Activated T-helper 1 cell treated with anti-CD3 and anti-CD28 coated beads, Interleukin-12 subunit alpha, Interleukin-12 subunit beta, Interleukin-2, Interleukin-4 antibody, amounts not matched to agents 30 ng/mL and 10 ng/mL and 1 ng/mL, durations not matched to agents 14 hours and 24 hours and 36 hours (primary cell): ENCODE data around the gene B4GALT7. TPM values are rescaled to one million over a fixed set of nuclear protein-coding genes. Genes with fewer than 3 reads are reported as not detected.

Source experiments
- DNase-seq: peaks from one replicate; pipeline ENCODE4 v3.0.0; 2021; ENCODE audit warnings: low spot score
- H3K27ac Mint-ChIP-seq: one replicate; pipeline ENCODE4 v1.8.0; 2021; ENCODE audit warnings: mild to moderate bottlenecking, mixed read lengths
- H3K27me3 Mint-ChIP-seq: one replicate; pipeline ENCODE4 v1.8.0; 2022; ENCODE audit warnings: mild to moderate bottlenecking, moderate library complexity, mixed read lengths; ENCODE audit not compliant: insufficient read depth
- H3K36me3 Mint-ChIP-seq: one replicate; pipeline ENCODE4 v1.8.0; 2021; ENCODE audit warnings: low read depth, mixed read lengths
- H3K4me1 Mint-ChIP-seq: one replicate; pipeline ENCODE4 v1.8.0; 2021; ENCODE audit warnings: low read depth, mixed read lengths
- H3K4me3 Mint-ChIP-seq: one replicate; pipeline ENCODE4 v1.8.0; 2021; ENCODE audit warnings: mild to moderate bottlenecking, moderate library complexity, mixed read lengths
- H3K9me3 Mint-ChIP-seq: one replicate; pipeline ENCODE4 v1.8.0; 2021; ENCODE audit warnings: mixed read lengths
- intact Hi-C: fragments of 100-400 bp; cut with micrococcal nuclease; formaldehyde crosslinking; loops from one replicate; pipeline ENCODE4 v1.15.1; 2024
- total RNA-seq: library from RNA; stranded (reverse); gene quantifications from 2 replicates; pipeline ENCODE4 v1.2.3, GENCODE V29; 2022

The B4GALT7 gene
- total RNA-seq, 1 donor from 2014 or later, result 28.4 TPM

DNA sequence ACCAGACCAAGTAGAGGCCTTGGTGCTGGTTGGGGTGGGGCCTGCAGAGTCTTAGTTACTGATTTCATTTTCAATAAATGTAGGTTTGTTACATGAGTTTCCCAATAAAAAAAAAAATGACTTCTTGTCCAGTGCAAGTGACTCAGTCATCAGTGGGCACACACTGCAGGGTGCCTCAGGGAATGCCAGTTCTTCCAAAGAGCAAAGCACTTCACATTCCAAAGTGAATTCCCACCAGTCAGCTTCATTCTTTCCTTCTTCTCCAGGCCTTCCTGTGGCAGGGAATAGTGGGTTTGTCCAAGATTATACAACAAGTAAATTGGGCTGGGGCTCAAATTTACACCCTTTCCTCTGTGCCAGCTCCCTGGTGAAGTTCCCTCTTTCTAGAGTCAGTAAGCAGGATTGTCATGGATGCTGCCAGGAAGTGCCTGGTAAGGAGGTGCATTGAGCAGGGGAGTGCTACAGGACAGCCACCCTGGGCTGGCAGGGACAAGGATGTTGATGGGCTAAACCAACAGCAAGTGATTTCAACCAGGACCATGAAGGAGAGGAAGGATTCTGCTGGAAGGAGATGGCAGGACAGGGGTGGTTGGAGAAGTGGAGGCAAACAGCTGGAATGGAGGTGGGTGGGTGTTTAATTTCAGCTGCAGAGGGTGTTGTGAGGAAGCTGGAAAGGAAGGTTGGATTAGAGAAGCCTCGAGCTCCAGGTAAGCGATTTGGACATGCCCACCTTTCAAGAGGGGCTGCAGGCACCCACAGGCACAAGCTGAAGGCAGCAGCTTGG, 3.7 kb upstream of the B4GALT7 start:
- Mint-ChIP-seq H3K27ac (no peak overlapping the region), H3K9me3 (no peaks in the 10 kb centered on the region), H3K36me3 (peaks cover 28% of the 10 kb centered on the region), H3K4me1 (peaks cover 49% of the 10 kb centered on the region), H3K27me3 (peaks cover 5% of the 10 kb centered on the region), H3K4me3 (peak overlapping the region; percentile 21)
- no peak for DNase-seq
- intact Hi-C loops, result loop anchor here (10.0 kb wide), 3 partner anchors 591 to 1429 kb away; partner anchors contain the start of genes RNF44, UIMC1 and ZNF879

- H3K27ac Mint-ChIP-seq, result no peak overlapping the region
- peaks cover 48% of the 10 kb centered on the region for H3K4me1 Mint-ChIP-seq
- no peak overlapping the region for H3K4me3 Mint-ChIP-seq
- no peaks in the 10 kb centered on the region for H3K9me3 Mint-ChIP-seq
- no peak for DNase-seq
- peaks cover 2% of the 10 kb centered on the region for H3K27me3 Mint-ChIP-seq
- intact Hi-C loops, result loop anchor here (10.0 kb wide), 3 partner anchors 592 to 1428 kb away; partner anchors contain the start of genes RNF44, UIMC1 and ZNF879
- peaks cover 28% of the 10 kb centered on the region for H3K36me3 Mint-ChIP-seq
Observed at GRCh38 chr5:177596775-177597238, 3.1 kb upstream of the B4GALT7 start.

DNA sequence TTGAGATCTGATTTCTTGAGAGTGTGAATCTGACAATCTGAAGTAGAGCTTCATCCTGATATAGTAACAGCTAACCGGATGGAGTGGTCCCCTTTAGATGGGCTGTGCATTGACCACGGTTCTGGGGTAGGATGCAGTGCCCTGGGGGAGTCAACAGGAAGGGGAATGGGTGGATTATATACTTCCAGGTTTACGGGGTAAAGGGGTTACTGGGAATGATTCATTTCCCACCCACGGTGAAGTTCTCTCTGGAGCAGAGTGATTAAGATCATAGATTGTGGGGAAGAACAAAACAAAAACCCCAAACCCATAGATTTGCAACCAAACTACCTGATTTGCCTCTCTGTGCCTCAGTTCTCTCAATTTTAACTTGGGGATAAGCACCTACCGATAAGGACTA, 1.5 kb upstream of the B4GALT7 start:
- intact Hi-C loops, result loop anchor here (10.0 kb wide), 3 partner anchors 594 to 1426 kb away; partner anchors contain the start of genes RNF44, UIMC1 and ZNF879
- peaks cover 1% of the 10 kb centered on the region for H3K27me3 Mint-ChIP-seq
- peaks cover 38% of the 10 kb centered on the region for H3K4me1 Mint-ChIP-seq
- H3K4me3 Mint-ChIP-seq, result peak overlapping the region; percentile 77
- H3K27ac Mint-ChIP-seq, result peak overlapping the region; percentile 41
- no peaks in the 10 kb centered on the region for H3K9me3 Mint-ChIP-seq
- DNase-seq, result no peak
- peaks cover 21% of the 10 kb centered on the region for H3K36me3 Mint-ChIP-seq

- H3K9me3 Mint-ChIP-seq, result no peaks in the 10 kb centered on the region
- intact Hi-C loops, result loop anchor here (1.0 to 10.0 kb wide), 4 partner anchors 8 to 604 kb away; partner anchors contain the start of genes FAM193B, HNRNPAB and TMED9
- H3K27ac Mint-ChIP-seq, result peak overlapping the region; percentile 95
- peaks cover 1% of the 10 kb centered on the region for H3K27me3 Mint-ChIP-seq
- no peak for DNase-seq
- H3K4me1 Mint-ChIP-seq, result peaks cover 30% of the 10 kb centered on the region
- H3K36me3 Mint-ChIP-seq, result peaks cover 16% of the 10 kb centered on the region
- H3K4me3 Mint-ChIP-seq, result peak overlapping the region; percentile 96
Observed at GRCh38 chr5:177600508-177601018, 631 bp downstream of the B4GALT7 start.

- Mint-ChIP-seq H3K4me1 (peaks cover 30% of the 10 kb centered on the region), H3K4me3 (peak overlapping the region; percentile 96), H3K27ac (peak overlapping the region; percentile 95), H3K27me3 (peaks cover 1% of the 10 kb centered on the region), H3K9me3 (no peaks in the 10 kb centered on the region), H3K36me3 (peaks cover 10% of the 10 kb centered on the region)
- intact Hi-C loops, result loop anchor here (2.0 to 10.0 kb wide), 2 partner anchors 46 to 464 kb away; partner anchors contain the start of gene FAM193B
- DNase-seq, result no peak
Observed at GRCh38 chr5:177601126-177601525, 1.2 kb downstream of the B4GALT7 start.

- no peak for DNase-seq
- intact Hi-C loops, result loop anchor here (2.0 to 10.0 kb wide), 2 partner anchors 47 to 463 kb away; partner anchors contain the start of gene FAM193B
- Mint-ChIP-seq H3K27ac (peak overlapping the region; percentile 30), H3K9me3 (no peaks in the 10 kb centered on the region), H3K36me3 (peaks cover 5% of the 10 kb centered on the region), H3K4me1 (peaks cover 30% of the 10 kb centered on the region), H3K27me3 (peaks cover 1% of the 10 kb centered on the region), H3K4me3 (peak overlapping the region; percentile 96)
Observed at GRCh38 chr5:177601577-177602457, 1.9 kb downstream of the B4GALT7 start.

- H3K4me3 Mint-ChIP-seq, result no peak overlapping the region
- no peak for DNase-seq
- H3K36me3 Mint-ChIP-seq, result peaks cover 4% of the 10 kb centered on the region
- intact Hi-C loops, result loop anchor here (10.0 kb wide), 1 partner anchor 462 kb away; no protein-coding TSS in a partner anchor
- H3K9me3 Mint-ChIP-seq, result no peaks in the 10 kb centered on the region
- peaks cover 1% of the 10 kb centered on the region for H3K27me3 Mint-ChIP-seq
- H3K4me1 Mint-ChIP-seq, result peaks cover 30% of the 10 kb centered on the region
- H3K27ac Mint-ChIP-seq, result no peak overlapping the region
Observed at GRCh38 chr5:177602458-177602830, 2.5 kb downstream of the B4GALT7 start.

- Mint-ChIP-seq H3K27ac (no peak overlapping the region), H3K4me3 (no peak overlapping the region), H3K4me1 (peaks cover 25% of the 10 kb centered on the region), H3K9me3 (no peaks in the 10 kb centered on the region), H3K27me3 (peaks cover 1% of the 10 kb centered on the region), H3K36me3 (peaks cover 2% of the 10 kb centered on the region)
- no peak for DNase-seq
- intact Hi-C loops, result loop anchor here (10.0 kb wide), 1 partner anchor 461 kb away; no protein-coding TSS in a partner anchor
Observed at GRCh38 chr5:177603631-177604030, 3.7 kb downstream of the B4GALT7 start.

GRCh38 chr5:177604116-177604521, 4.2 kb downstream of the B4GALT7 start:
- Mint-ChIP-seq H3K36me3 (peaks cover 2% of the 10 kb centered on the region), H3K27me3 (peaks cover 1% of the 10 kb centered on the region), H3K4me3 (no peak overlapping the region), H3K4me1 (peaks cover 21% of the 10 kb centered on the region), H3K9me3 (no peaks in the 10 kb centered on the region), H3K27ac (no peak overlapping the region)
- no peak for DNase-seq
- intact Hi-C loops, result loop anchor here (10.0 kb wide), 1 partner anchor 461 kb away; no protein-coding TSS in a partner anchor

DNA sequence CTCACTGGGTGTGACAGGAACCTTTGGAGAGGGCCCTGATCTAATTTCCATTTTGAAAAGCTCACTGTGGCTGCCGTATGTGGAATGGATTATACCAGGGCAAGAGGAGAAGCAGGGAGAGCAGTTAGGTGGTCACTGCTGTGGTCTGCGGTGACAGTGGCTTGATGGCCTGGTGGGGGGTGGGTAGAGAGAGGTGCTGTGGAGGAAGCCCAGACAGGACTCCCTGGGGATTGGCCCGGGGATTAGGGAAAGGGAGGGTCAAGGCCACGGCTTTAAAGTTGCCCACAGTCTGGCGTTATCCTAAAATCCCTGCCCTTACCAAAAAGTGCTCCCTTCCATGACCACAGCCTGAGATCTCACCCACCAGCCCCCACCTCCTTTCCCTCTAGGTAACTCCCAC, 4.7 kb downstream of the B4GALT7 start:
- intact Hi-C loops, result loop anchor here (10.0 kb wide), 1 partner anchor 460 kb away; no protein-coding TSS in a partner anchor
- Mint-ChIP-seq H3K4me3 (no peak overlapping the region), H3K4me1 (peaks cover 19% of the 10 kb centered on the region), H3K27ac (no peak overlapping the region), H3K36me3 (peaks cover 2% of the 10 kb centered on the region), H3K27me3 (peaks cover 1% of the 10 kb centered on the region), H3K9me3 (no peaks in the 10 kb centered on the region)
- no peak for DNase-seq

DNA sequence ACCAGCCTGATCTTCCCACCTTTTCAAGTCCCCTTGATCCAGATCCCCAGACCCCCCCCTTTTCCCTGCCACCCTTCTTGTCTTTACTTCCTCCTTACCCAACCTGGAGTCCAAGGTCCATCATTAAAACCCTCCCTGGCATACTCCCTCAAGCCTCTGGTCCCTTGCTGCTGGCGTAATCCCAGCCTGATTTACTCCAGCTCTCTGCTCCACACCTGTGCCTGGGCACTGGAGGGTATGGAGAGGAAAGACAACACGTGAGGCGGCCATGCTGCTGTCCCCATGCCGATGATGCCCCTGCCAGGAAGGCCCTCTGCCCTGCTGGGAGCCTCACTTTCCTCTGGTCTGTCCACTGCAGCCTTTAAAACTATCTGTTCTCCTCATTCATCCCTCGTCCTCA, 5.1 kb downstream of the B4GALT7 start:
- H3K27ac Mint-ChIP-seq, result no peak overlapping the region
- no peak overlapping the region for H3K4me3 Mint-ChIP-seq
- intact Hi-C loops, result loop anchor here (10.0 kb wide), 1 partner anchor 460 kb away; no protein-coding TSS in a partner anchor
- DNase-seq, result no peak
- peaks cover 2% of the 10 kb centered on the region for H3K36me3 Mint-ChIP-seq
- H3K9me3 Mint-ChIP-seq, result no peaks in the 10 kb centered on the region
- H3K27me3 Mint-ChIP-seq, result peaks cover 1% of the 10 kb centered on the region
- peaks cover 19% of the 10 kb centered on the region for H3K4me1 Mint-ChIP-seq

- Mint-ChIP-seq H3K4me1 (peaks cover 15% of the 10 kb centered on the region), H3K27me3 (peaks cover under 1% of the 10 kb centered on the region), H3K36me3 (peaks cover 2% of the 10 kb centered on the region), H3K9me3 (no peaks in the 10 kb centered on the region), H3K27ac (no peak overlapping the region), H3K4me3 (no peak overlapping the region)
- DNase-seq, result no peak
- intact Hi-C loops, result loop anchor here (10.0 kb wide), 1 partner anchor 459 kb away; no protein-coding TSS in a partner anchor
Observed at GRCh38 chr5:177605667-177606066, 5.7 kb downstream of the B4GALT7 start.
